Astrocyte (in vitro differentiated cells and primary cell): ENCODE data around the gene ITK. TPM values are rescaled to one million over a fixed set of nuclear protein-coding genes. Genes with fewer than 3 reads are reported as not detected.

Experiments
- DNase-seq: peaks from one replicate; pipeline ENCODE4 v3.0.0-alpha.2; 2010; ENCODE audit warnings: low read depth
- FAIRE-seq: peaks from 2 replicates; lab custom pipeline; 2011; peaks lifted over from hg19 to GRCh38; lab: Jason Lieb, UNC
- H2AFZ ChIP-seq: 2 replicates; pipeline ENCODE4 v1.6.0; 2012; ENCODE audit warnings: low read depth, low read length, inconsistent platforms
- H3K27ac ChIP-seq: 2 replicates; pipeline ENCODE4 v1.5.1; 2011; ENCODE audit warnings: low read depth, low read length, inconsistent platforms
- H3K27me3 ChIP-seq: 2 replicates; pipeline ENCODE4 v1.6.0; 2011; ENCODE audit warnings: low read length, inconsistent platforms; ENCODE audit not compliant: insufficient read depth
- H3K36me3 ChIP-seq: 2 replicates; pipeline ENCODE4 v1.5.1; 2011; ENCODE audit warnings: low read length, inconsistent platforms; ENCODE audit not compliant: insufficient read depth
- H3K4me1 ChIP-seq: 2 replicates; pipeline ENCODE4 v1.5.1; 2011; ENCODE audit warnings: low read length, inconsistent platforms; ENCODE audit not compliant: insufficient read depth
- H3K4me2 ChIP-seq: 2 replicates; pipeline ENCODE4 v1.6.0; 2012; ENCODE audit warnings: low read length, inconsistent platforms
- H3K4me3 ChIP-seq: 2 replicates; pipeline ENCODE4 v1.5.1; 2011; ENCODE audit warnings: low read depth, mild to moderate bottlenecking, low read length, inconsistent platforms; ENCODE audit not compliant: insufficient read depth
- H3K79me2 ChIP-seq: 2 replicates; pipeline ENCODE4 v1.6.0; 2012; ENCODE audit warnings: mild to moderate bottlenecking, low read length, inconsistent platforms; ENCODE audit not compliant: insufficient read depth
- H3K9ac ChIP-seq: 2 replicates; pipeline ENCODE4 v1.6.0; 2012; ENCODE audit warnings: mild to moderate bottlenecking, low read length, inconsistent platforms
- H3K9me3 ChIP-seq: 2 replicates; pipeline ENCODE4 v1.5.1; 2012; ENCODE audit warnings: low read depth, mild to moderate bottlenecking, low read length, inconsistent platforms; ENCODE audit not compliant: insufficient read depth
- H4K20me1 ChIP-seq: 2 replicates; pipeline ENCODE4 v1.6.0; 2012; ENCODE audit warnings: low read length, inconsistent platforms; ENCODE audit not compliant: insufficient read depth
- H3K27ac Mint-ChIP-seq: one replicate; pipeline ENCODE4 v1.8.0; 2021; ENCODE audit warnings: mild to moderate bottlenecking, mixed read lengths; ENCODE audit not compliant: unreplicated experiment
- H3K27me3 Mint-ChIP-seq: one replicate; pipeline ENCODE4 v1.8.0; 2021; ENCODE audit warnings: low read depth, mixed read lengths; ENCODE audit not compliant: unreplicated experiment
- H3K36me3 Mint-ChIP-seq: one replicate; pipeline ENCODE4 v1.8.0; 2021; ENCODE audit warnings: low read depth, mixed read lengths; ENCODE audit not compliant: unreplicated experiment
- H3K4me1 Mint-ChIP-seq: one replicate; pipeline ENCODE4 v1.8.0; 2021; ENCODE audit warnings: low read depth, mixed read lengths; ENCODE audit not compliant: unreplicated experiment
- H3K4me3 Mint-ChIP-seq: one replicate; pipeline ENCODE4 v1.8.0; 2021; ENCODE audit warnings: mild to moderate bottlenecking, moderate library complexity, mixed read lengths; ENCODE audit not compliant: unreplicated experiment
- H3K9me3 Mint-ChIP-seq: one replicate; pipeline ENCODE4 v1.8.0; 2021; ENCODE audit warnings: mild to moderate bottlenecking, mixed read lengths; ENCODE audit not compliant: unreplicated experiment
- CTCF ChIP-seq: IDR thresholded peaks from 2 replicates; pipeline ENCODE4 v1.5.1; 2011; ENCODE audit warnings: low read depth, mild to moderate bottlenecking, inconsistent platforms, low read length, moderate library complexity; ENCODE audit not compliant: insufficient read depth
- EZH2 ChIP-seq: IDR thresholded peaks from 2 replicates; pipeline ENCODE4 v1.6.1; 2012; ENCODE audit warnings: mild to moderate bottlenecking, low read length, inconsistent platforms; ENCODE audit not compliant: insufficient read depth
- total RNA-seq: library from RNA; stranded (reverse); gene quantifications from 2 replicates; pipeline ENCODE4 v1.2.1, GENCODE V29; 2021

ITK gene
- total RNA-seq, 1 donor from 2014 or later = 0.48 TPM

- H3K79me2 ChIP-seq = no peaks in the 10 kb centered on the region
- no peak for TF ChIP-seq EZH2
- TF ChIP-seq CTCF = no peak
- H4K20me1 ChIP-seq = no peaks in the 10 kb centered on the region
- FAIRE-seq (no peak), DNase-seq (no peak)
- H3K4me3 ChIP-seq = no peak overlapping the region
- H3K27ac Mint-ChIP-seq = no peak overlapping the region
- peaks cover 7% of the 10 kb centered on the region for H3K27me3 ChIP-seq
- no peak overlapping the region for H3K4me2 ChIP-seq
- H3K9ac ChIP-seq = no peak overlapping the region
- H3K4me1 Mint-ChIP-seq = peaks cover 16% of the 10 kb centered on the region
- no peaks in the 10 kb centered on the region for H3K9me3 Mint-ChIP-seq
- no peak overlapping the region for H3K27ac ChIP-seq
- no peaks in the 10 kb centered on the region for H3K9me3 ChIP-seq
- H2AFZ ChIP-seq = no peak overlapping the region
- no peaks in the 10 kb centered on the region for H3K36me3 Mint-ChIP-seq
- H3K4me3 Mint-ChIP-seq = no peak overlapping the region
- H3K27me3 Mint-ChIP-seq = peaks cover 13% of the 10 kb centered on the region
- peaks cover 3% of the 10 kb centered on the region for H3K4me1 ChIP-seq
- H3K36me3 ChIP-seq = no peaks in the 10 kb centered on the region
These were observed 17.6 kb upstream of the ITK start for GRCh38 chr5:157162919-157163510.

- no peak for TF ChIP-seq CTCF
- no peak for TF ChIP-seq EZH2
- peaks cover 2% of the 10 kb centered on the region for H3K9me3 Mint-ChIP-seq
- peaks cover 13% of the 10 kb centered on the region for H3K27me3 Mint-ChIP-seq
These were observed 16.1 kb upstream of the ITK start for GRCh38 chr5:157164521-157164920.

GRCh38 chr5:157165261-157165660, 15.4 kb upstream of the ITK start:
- no peak overlapping the region for H2AFZ ChIP-seq
- no peak overlapping the region for H3K4me3 ChIP-seq
- H3K4me1 Mint-ChIP-seq = peaks cover 16% of the 10 kb centered on the region
- peaks cover 5% of the 10 kb centered on the region for H3K27me3 ChIP-seq
- H3K36me3 Mint-ChIP-seq = peaks cover 4% of the 10 kb centered on the region
- H3K9ac ChIP-seq = no peak overlapping the region
- no peak overlapping the region for H3K4me2 ChIP-seq
- H3K27ac ChIP-seq = no peak overlapping the region
- H3K9me3 ChIP-seq = no peaks in the 10 kb centered on the region
- H3K36me3 ChIP-seq = no peaks in the 10 kb centered on the region
- H3K4me1 ChIP-seq = peaks cover 3% of the 10 kb centered on the region
- peaks cover 2% of the 10 kb centered on the region for H3K9me3 Mint-ChIP-seq
- FAIRE-seq (no peak), DNase-seq (no peak)
- H3K27me3 Mint-ChIP-seq = peaks cover 9% of the 10 kb centered on the region
- no peaks in the 10 kb centered on the region for H4K20me1 ChIP-seq
- no peak overlapping the region for H3K4me3 Mint-ChIP-seq
- no peak overlapping the region for H3K27ac Mint-ChIP-seq
- no peaks in the 10 kb centered on the region for H3K79me2 ChIP-seq
- TF ChIP-seq EZH2 (no peak), CTCF (no peak)

More at GRCh38 chr5:157164521-157164920, 16.1 kb upstream of the ITK start:
- Histone ChIP-seq H2AFZ (no peak overlapping the region), H3K27ac (no peak overlapping the region), H3K9me3 (no peaks in the 10 kb centered on the region), H3K4me3 (no peak overlapping the region), H3K79me2 (no peaks in the 10 kb centered on the region), H3K4me2 (no peak overlapping the region), H4K20me1 (no peaks in the 10 kb centered on the region), H3K4me1 (peaks cover 3% of the 10 kb centered on the region), H3K27me3 (peaks cover 7% of the 10 kb centered on the region), H3K36me3 (no peaks in the 10 kb centered on the region), H3K9ac (no peak overlapping the region)
- Mint-ChIP-seq H3K27ac (no peak overlapping the region), H3K36me3 (peaks cover 1% of the 10 kb centered on the region), H3K4me1 (peaks cover 16% of the 10 kb centered on the region), H3K4me3 (no peak overlapping the region)
- DNase-seq (no peak), FAIRE-seq (no peak)
